Measurements from ENCODE around the gene ALG2.

- TF ChIP-seq GATA2 (IDR thresholded peaks at IDR 0.05; ENCODE audit: low read depth, low read length) (no peak), GATA3 (IDR thresholded peaks at IDR 0.05; ENCODE audit: low read depth, low read length) (no peak)
These were observed 37.6 kb upstream of the ALG2 start for GRCh38 chr9:99259231-99259918.

Data from SH-SY5Y (cell line).